GM12873 (cell line): Measurements from ENCODE around the gene HARS1.

Source experiments
- TF ChIP-seq, protein P1 (sequence below): IDR thresholded peaks from 2 replicates; pipeline ENCODE4 v1.5.1; 2012; ENCODE audit warnings: low read depth, mild to moderate bottlenecking, moderate library complexity, low read length, control low read depth; ENCODE audit not compliant: insufficient read depth; ENCODE audit errors: missing control alignments

Gene HARS1

DNA sequence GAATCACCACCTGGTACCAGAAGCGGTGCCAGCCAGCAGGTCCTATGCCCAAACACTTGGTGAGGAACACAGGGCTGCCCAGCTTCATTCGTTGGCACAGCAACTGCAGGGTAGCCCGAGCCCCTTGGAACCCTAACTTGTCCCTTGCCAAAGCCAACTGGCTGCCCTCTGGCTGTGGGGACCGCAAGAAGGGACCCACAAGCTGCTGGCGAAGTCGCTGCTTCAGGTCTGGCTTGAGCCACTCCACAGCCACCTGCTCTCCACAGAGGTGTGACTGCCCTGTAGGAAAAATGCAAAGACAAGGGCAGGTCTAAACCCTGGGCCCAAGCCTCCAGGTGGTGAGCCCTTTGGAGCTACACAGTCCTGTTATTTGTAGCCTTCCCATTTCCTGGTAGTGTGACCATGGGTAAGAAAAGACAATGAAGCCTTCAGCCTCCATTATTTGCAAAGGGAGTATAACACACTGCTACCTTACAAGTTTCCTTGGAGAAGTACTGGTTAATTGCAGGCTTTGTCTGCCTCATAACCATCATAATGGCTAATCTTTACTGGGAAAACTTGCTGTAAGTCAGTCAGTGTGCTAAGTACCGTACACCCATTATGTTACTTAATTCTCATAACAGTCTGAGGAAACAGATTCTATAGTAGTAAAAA, 19.6 kb downstream of the HARS1 start:
- TF ChIP-seq, protein P1, sequence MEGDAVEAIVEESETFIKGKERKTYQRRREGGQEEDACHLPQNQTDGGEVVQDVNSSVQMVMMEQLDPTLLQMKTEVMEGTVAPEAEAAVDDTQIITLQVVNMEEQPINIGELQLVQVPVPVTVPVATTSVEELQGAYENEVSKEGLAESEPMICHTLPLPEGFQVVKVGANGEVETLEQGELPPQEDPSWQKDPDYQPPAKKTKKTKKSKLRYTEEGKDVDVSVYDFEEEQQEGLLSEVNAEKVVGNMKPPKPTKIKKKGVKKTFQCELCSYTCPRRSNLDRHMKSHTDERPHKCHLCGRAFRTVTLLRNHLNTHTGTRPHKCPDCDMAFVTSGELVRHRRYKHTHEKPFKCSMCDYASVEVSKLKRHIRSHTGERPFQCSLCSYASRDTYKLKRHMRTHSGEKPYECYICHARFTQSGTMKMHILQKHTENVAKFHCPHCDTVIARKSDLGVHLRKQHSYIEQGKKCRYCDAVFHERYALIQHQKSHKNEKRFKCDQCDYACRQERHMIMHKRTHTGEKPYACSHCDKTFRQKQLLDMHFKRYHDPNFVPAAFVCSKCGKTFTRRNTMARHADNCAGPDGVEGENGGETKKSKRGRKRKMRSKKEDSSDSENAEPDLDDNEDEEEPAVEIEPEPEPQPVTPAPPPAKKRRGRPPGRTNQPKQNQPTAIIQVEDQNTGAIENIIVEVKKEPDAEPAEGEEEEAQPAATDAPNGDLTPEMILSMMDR, result no peak

DNA sequence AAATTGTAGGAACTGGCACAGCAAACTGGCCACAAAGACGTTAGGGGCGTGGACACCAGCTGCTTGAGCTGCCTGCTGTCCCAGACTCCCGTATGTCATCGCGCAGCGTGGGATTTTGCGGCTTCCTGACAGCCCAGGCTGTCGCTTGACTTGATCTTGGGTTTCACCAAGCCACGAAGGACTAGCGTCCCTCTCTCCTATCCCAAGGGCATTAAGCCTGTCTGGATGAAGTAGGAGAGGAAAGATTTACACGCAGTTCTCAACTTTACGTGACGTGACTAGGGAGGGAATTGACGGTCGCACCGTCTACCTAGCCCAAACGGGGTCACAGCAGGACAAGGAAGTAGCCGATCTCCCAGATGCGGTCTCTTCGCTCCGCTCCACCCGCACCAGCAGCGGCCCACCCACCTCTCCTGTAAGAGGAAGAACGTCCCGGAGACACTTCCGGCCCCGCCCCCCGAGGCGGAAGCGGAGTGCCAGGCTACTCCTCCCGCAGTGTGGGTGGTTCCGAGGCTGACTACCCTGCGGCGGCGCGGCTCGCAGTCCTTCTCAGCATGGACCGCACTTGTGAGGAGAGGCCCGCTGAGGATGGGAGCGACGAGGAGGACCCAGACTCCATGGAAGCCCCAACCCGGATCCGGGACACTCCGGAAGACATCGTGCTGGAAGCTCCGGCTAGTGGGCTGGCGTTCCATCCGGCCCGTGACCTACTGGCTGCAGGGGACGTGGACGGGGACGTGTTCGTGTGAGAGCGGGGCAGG, 26.6 kb downstream of the HARS1 start, which contains the start of gene WDR55:
TSS of gene WDR55 (plus strand) at position 546 of the 761 bp plus-strand sequence. CDS start at position 555, 9 bp downstream.
- TF ChIP-seq, protein P1, result no peak

DNA sequence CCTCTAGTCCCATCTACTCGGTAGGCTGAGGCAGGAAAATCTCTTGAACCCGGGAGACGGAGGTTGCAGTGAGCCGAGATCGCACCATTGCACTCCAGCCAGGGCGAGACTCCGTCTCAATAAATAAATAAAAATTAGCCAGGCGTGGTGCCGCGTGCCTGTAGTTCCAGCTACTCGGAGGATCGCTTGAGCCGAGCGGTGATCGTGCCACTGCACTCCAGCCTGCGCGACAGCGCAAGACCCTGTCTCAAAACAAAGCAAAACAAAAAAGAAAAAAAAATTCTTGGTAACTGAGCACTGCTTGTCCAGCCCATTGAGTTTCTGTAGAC, 27.2 kb downstream of the HARS1 start:
- TF ChIP-seq, protein P1, result no peak

DNA sequence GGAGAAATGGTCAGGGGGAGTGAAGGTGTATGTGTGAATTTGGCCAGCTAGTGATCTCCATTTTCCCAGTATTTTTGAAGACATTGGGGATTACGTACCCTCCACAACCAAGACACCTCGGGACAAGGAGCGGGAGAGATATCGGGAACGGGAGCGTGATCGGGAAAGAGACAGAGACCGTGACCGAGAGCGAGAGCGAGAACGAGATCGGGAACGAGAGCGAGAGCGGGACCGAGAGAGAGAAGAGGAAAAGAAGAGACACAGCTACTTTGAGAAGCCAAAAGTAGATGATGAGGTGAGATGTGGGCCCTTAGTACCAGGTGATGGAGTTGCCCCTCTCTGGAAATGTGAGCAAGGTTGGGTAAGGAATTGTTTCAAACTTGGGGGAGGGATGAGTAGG, 32.3 kb downstream of the HARS1 start:
- TF ChIP-seq, protein P1, result no peak

DNA sequence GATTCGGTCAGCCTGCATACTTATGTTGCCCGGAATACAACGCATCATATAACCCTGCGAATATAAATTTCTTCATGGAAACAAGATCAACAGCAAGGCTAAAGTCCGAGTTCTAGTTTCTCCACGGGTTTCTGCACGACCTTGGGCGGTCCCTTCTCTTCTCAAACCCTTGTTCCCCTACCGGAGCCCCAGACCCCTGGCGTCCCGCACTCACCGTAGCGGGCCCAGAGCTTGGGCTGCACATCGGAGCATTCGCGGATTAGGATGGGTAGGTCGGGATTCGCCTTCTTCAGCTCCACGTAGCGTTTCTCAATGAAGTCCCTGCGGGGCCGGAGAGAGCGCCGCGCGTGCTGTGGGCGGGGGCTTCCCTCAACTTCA, 44.1 kb downstream of the HARS1 start:
- TF ChIP-seq, protein P1, result no peak

DNA sequence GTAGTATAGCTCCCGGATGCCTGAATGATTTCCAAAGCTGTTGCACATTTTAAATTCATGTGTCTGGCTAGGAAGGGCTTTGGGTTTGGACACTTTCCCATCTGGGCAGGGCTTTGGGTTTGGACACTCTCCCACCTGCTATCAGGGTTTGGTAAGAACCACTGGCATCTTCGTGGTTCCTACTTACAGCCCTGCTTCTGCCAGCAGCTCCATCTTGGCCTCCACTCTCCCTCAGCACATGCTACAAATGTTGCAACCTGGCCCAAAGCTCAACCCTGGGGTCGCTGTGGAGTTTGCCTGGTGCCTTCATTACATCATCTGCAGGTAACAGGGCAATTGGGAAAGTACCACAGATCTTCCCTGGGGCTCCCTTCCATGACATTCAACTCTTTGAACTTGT, 48.5 kb downstream of the HARS1 start:
- TF ChIP-seq, protein P1, result no peak

DNA sequence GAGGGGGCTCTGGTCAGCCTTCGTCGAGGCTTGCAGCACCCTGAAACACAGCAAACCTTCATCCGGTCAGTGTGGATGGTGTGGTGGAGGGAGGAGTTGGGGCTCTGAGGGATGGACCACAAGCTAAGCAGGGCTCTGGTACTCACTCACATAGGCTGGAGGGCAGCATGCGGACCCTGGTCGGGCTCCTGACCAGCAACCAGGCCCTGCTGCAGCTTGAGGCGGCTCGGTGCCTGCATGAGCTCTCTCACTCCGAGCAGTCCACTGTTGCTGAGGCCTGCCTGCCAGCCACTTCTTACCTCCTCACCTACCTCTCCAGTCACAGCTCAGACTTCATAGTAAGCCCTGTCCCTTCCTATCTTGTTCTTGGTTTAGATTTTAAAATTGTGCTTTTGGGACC, 49.5 kb downstream of the HARS1 start:
- TF ChIP-seq, protein P1, result no peak
